Smooth muscle cell (in vitro differentiated cells): ENCODE data around the gene BBX. TPM values are rescaled to one million over a fixed set of nuclear protein-coding genes. Genes with fewer than 3 reads are reported as not detected.

Experiments
- DNase-seq: peaks from one replicate; lab custom pipeline; 2025; ENCODE audit not compliant: unreplicated experiment; lab: John Stamatoyannopoulos, UW
- H2AFZ ChIP-seq: fragments of 200-600 bp; sonication (generic); 2 replicates; pipeline ENCODE4 v1.6.0; 2016; ENCODE audit warnings: antibody characterized with exemption, low read depth, mild to moderate bottlenecking
- H3F3A ChIP-seq: fragments of 200-600 bp; sonication (generic); 2 replicates; pipeline ENCODE4 v1.6.0; 2017; ENCODE audit warnings: antibody characterized with exemption, low read depth
- H3K27ac ChIP-seq: fragments of 200-600 bp; sonication (generic); 2 replicates; pipeline ENCODE4 v1.5.1; 2016; ENCODE audit warnings: low read depth, mild to moderate bottlenecking
- H3K27me3 ChIP-seq: fragments of 200-600 bp; sonication (generic); 2 replicates; pipeline ENCODE4 v1.6.1; 2016; ENCODE audit warnings: low read depth, mild to moderate bottlenecking
- H3K36me3 ChIP-seq: fragments of 200-600 bp; sonication (generic); 2 replicates; pipeline ENCODE4 v1.5.1; 2016; ENCODE audit warnings: low read depth
- H3K4me1 ChIP-seq: fragments of 200-600 bp; sonication (generic); 2 replicates; pipeline ENCODE4 v1.5.1; 2016; ENCODE audit warnings: low read depth
- H3K4me2 ChIP-seq: fragments of 200-600 bp; sonication (generic); 2 replicates; pipeline ENCODE4 v1.6.0; 2016; ENCODE audit warnings: mild to moderate bottlenecking
- H3K4me3 ChIP-seq: fragments of 200-600 bp; sonication (generic); 2 replicates; pipeline ENCODE4 v1.5.1; 2016; ENCODE audit warnings: mild to moderate bottlenecking
- H3K79me2 ChIP-seq: fragments of 200-600 bp; sonication (generic); 2 replicates; pipeline ENCODE4 v1.6.0; 2016; ENCODE audit warnings: low read depth, mild to moderate bottlenecking
- H3K9ac ChIP-seq: fragments of 200-600 bp; sonication (generic); 2 replicates; pipeline ENCODE4 v1.6.0; 2016; ENCODE audit warnings: low read depth
- H3K9me3 ChIP-seq: fragments of 200-600 bp; sonication (generic); replicated peaks from 2 replicates; pipeline ENCODE4 v1.5.1; 2016; ENCODE audit warnings: low read depth
- H4K20me1 ChIP-seq: fragments of 200-600 bp; sonication (generic); 2 replicates; pipeline ENCODE4 v1.6.0; 2016; ENCODE audit warnings: low read depth
- WGBS: methylation state at CpG from one replicate; pipeline ENCODE4 v1.1.7; 2016; ENCODE audit warnings: low lambda C conversion rate; 5-methylcytosine and 5-hydroxymethylcytosine counted together
- polyA plus RNA-seq: library from polyadenylated mRNA; unstranded; fragments of >200 nt; fragmentation: Nextera tagmentation; extraction: Ambion mirVana; gene quantifications from 2 replicates; pipeline ENCODE4 v1.2.1, GENCODE V29; 2016
- total RNA-seq: library from RNA; depleted of rRNA; stranded (reverse); fragments of >200 nt; gene quantifications from 2 replicates; pipeline ENCODE4 v1.2.3, GENCODE V29; 2014
- TF ChIP-seq, protein P1 (sequence below): fragments of 200-600 bp; sonication (generic); IDR thresholded peaks from 2 replicates; pipeline ENCODE4 v1.5.1; 2017; ENCODE audit warnings: borderline replicate concordance, mild to moderate bottlenecking, antibody characterized with exemption; ENCODE audit not compliant: insufficient read depth, poor library complexity, severe bottlenecking

BBX gene
- total and polyA plus RNA-seq, 2 experiments from 2014 or later = 58.9 to 66.4 TPM

GRCh38 chr3:107813026-107813425, 290.3 kb downstream of the BBX start:
- TF ChIP-seq, protein P1, sequence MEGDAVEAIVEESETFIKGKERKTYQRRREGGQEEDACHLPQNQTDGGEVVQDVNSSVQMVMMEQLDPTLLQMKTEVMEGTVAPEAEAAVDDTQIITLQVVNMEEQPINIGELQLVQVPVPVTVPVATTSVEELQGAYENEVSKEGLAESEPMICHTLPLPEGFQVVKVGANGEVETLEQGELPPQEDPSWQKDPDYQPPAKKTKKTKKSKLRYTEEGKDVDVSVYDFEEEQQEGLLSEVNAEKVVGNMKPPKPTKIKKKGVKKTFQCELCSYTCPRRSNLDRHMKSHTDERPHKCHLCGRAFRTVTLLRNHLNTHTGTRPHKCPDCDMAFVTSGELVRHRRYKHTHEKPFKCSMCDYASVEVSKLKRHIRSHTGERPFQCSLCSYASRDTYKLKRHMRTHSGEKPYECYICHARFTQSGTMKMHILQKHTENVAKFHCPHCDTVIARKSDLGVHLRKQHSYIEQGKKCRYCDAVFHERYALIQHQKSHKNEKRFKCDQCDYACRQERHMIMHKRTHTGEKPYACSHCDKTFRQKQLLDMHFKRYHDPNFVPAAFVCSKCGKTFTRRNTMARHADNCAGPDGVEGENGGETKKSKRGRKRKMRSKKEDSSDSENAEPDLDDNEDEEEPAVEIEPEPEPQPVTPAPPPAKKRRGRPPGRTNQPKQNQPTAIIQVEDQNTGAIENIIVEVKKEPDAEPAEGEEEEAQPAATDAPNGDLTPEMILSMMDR = no peak
- 58% methylated on average over 1 of the region's 1 CpG for WGBS
- Histone ChIP-seq H3K4me2 (peak overlapping the region; percentile 14), H3K36me3 (no peaks in the 10 kb centered on the region), H3F3A (no peaks in the 10 kb centered on the region), H3K79me2 (no peaks in the 10 kb centered on the region), H3K27me3 (no peaks in the 10 kb centered on the region), H3K9me3 (no peaks in the 10 kb centered on the region), H3K27ac (no peak overlapping the region), H3K4me3 (no peak overlapping the region), H4K20me1 (no peaks in the 10 kb centered on the region), H3K9ac (no peak overlapping the region), H2AFZ (no peak overlapping the region), H3K4me1 (peaks cover 4% of the 10 kb centered on the region)
- no peak for DNase-seq

GRCh38 chr3:107816107-107816506, 293.3 kb downstream of the BBX start:
- Histone ChIP-seq H3K4me2 (no peak overlapping the region), H3K4me1 (peaks cover 4% of the 10 kb centered on the region), H3K79me2 (no peaks in the 10 kb centered on the region), H3K9me3 (no peaks in the 10 kb centered on the region), H2AFZ (no peak overlapping the region), H3F3A (no peaks in the 10 kb centered on the region), H3K4me3 (no peak overlapping the region), H3K9ac (no peak overlapping the region), H3K27me3 (no peaks in the 10 kb centered on the region), H4K20me1 (no peaks in the 10 kb centered on the region), H3K27ac (no peak overlapping the region), H3K36me3 (no peaks in the 10 kb centered on the region)
- WGBS = 81% methylated on average over 6 of the region's 6 CpGs
- DNase-seq = no peak
- TF ChIP-seq, protein P1 = no peak

DNA sequence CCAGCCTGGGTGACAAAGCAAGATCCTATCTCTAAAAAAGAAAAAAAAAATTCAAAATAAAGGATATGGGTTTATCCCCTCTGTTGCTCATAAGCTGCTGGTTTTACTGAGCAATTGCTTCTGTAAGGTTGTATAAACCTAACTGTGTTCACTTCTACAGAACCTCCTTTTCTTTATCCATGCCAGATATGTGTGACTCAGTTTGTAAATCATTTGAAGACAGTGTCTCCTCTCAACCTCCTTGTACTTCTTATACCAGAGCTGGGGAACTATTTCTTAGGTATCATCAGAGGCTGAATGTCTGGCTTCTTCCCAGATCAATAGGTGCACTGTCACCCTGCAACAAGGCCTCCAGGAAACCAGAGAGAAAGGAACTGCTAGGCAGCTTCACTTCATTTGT, 294.3 kb downstream of the BBX start:
- no peaks in the 10 kb centered on the region for H3K79me2 ChIP-seq
- TF ChIP-seq, protein P1 = no peak
- H3K4me1 ChIP-seq = peaks cover 4% of the 10 kb centered on the region
- H3K27ac ChIP-seq = no peak overlapping the region
- H3F3A ChIP-seq = no peaks in the 10 kb centered on the region
- H4K20me1 ChIP-seq = no peaks in the 10 kb centered on the region
- H3K9me3 ChIP-seq = no peaks in the 10 kb centered on the region
- no peaks in the 10 kb centered on the region for H3K36me3 ChIP-seq
- H2AFZ ChIP-seq = no peak overlapping the region
- no peak overlapping the region for H3K4me3 ChIP-seq
- no peak for DNase-seq
- no peak overlapping the region for H3K4me2 ChIP-seq
- no peak overlapping the region for H3K9ac ChIP-seq
- H3K27me3 ChIP-seq = no peaks in the 10 kb centered on the region

DNA sequence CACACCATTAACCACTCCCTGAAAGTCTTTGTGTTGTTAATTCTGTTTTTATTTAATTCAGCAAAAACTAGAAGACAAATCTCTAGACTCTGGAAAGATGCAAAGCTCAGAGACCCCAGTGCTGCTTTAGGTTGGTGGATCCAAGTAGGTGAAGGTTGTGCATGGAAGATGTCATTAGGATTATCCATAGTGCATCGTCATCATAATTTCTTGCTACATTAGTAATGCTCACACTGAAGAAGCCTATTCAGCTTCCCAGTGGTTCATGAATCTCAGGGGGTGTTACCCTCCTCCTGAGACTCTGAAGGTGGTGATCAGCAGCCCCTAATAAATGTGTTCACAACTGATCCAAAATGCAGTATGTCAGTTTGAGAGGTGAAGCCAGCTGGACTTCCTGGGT, 295.3 kb downstream of the BBX start:
- TF ChIP-seq, protein P1 = no peak
- Histone ChIP-seq H3K4me2 (no peak overlapping the region), H3K9me3 (no peaks in the 10 kb centered on the region), H3K27me3 (no peaks in the 10 kb centered on the region), H3K4me1 (no peaks in the 10 kb centered on the region), H3K27ac (no peak overlapping the region), H3K9ac (no peak overlapping the region), H3K4me3 (no peak overlapping the region), H2AFZ (no peak overlapping the region), H3K36me3 (no peaks in the 10 kb centered on the region), H3F3A (no peaks in the 10 kb centered on the region), H3K79me2 (no peaks in the 10 kb centered on the region), H4K20me1 (no peaks in the 10 kb centered on the region)
- DNase-seq = no peak
- 94% methylated on average over 1 of the region's 1 CpG for WGBS
